IMR-90 (cell line): ENCODE data around the gene GCLC. TPM values are rescaled to one million over a fixed set of nuclear protein-coding genes. Genes with fewer than 3 reads are reported as not detected.

Experiments
- ATAC-seq: fragments of 200-7000 bp; cut with Tn5 transposase; 2 replicates; pipeline ENCODE4 v1.9.1; 2020; ENCODE audit warnings: low read depth, mild to moderate bottlenecking, moderate library complexity
- BruUV-seq: library from RNA; stranded (reverse); fragments of 400-500 nt; replicated peaks from 2 replicates; lab custom pipeline; 2021; lab: Mats Ljungman, UMichigan
- CTCF ChIA-PET: fragments of 300-600 bp; formaldehyde crosslinking; extraction: SDS; loops from one replicate; lab custom pipeline; 2021; ENCODE audit warnings: antibody characterized with exemption; lab: Yijun Ruan, JAX
- POLR2A ChIA-PET: fragments of 300-600 bp; sonication (Branson Sonifier 250); formaldehyde crosslinking; loops from one replicate; lab custom pipeline; 2022; ENCODE audit warnings: antibody characterized with exemption; ENCODE audit not compliant: unreplicated experiment; lab: Charles Lee
- DNase-seq: peaks from one replicate; pipeline ENCODE4 v3.0.0; 2013
- H2AFZ ChIP-seq: replicated peaks from 2 replicates; pipeline ENCODE3; 2013; ENCODE audit warnings: low read length, mild to moderate bottlenecking; ENCODE audit not compliant: poor library complexity
- H2AK5ac ChIP-seq: 2 replicates; pipeline ENCODE4 v1.6.1; 2013; ENCODE audit warnings: low read depth, low read length, inconsistent platforms
- H2AK9ac ChIP-seq: replicated peaks from 2 replicates; pipeline ENCODE3; 2013; ENCODE audit warnings: mild to moderate bottlenecking, low read depth, low read length, moderate library complexity; ENCODE audit not compliant: poor library complexity
- H2BK120ac ChIP-seq: 2 replicates; pipeline ENCODE4 v1.6.1; 2013; ENCODE audit warnings: low read depth, low read length, inconsistent platforms
- H2BK15ac ChIP-seq: 3 replicates; pipeline ENCODE4 v1.6.1; 2013; ENCODE audit warnings: low read depth, low read length, inconsistent platforms
- H2BK20ac ChIP-seq: 2 replicates; pipeline ENCODE4 v1.6.1; 2013; ENCODE audit warnings: low read depth, mild to moderate bottlenecking, inconsistent platforms, low read length, moderate library complexity
- H2BK5ac ChIP-seq: 2 replicates; pipeline ENCODE4 v1.6.1; 2013; ENCODE audit warnings: mild to moderate bottlenecking, low read depth, low read length, inconsistent platforms; ENCODE audit not compliant: poor library complexity, severe bottlenecking
- H3K14ac ChIP-seq: replicated peaks from 2 replicates; pipeline ENCODE4 v1.6.1; 2013; ENCODE audit warnings: low read depth, low read length, inconsistent platforms
- H3K18ac ChIP-seq: 2 replicates; pipeline ENCODE4 v1.6.1; 2013; ENCODE audit warnings: low read depth, low read length, control low read depth
- H3K23ac ChIP-seq: 2 replicates; pipeline ENCODE4 v1.6.1; 2013; ENCODE audit warnings: low read depth, low read length, inconsistent platforms
- H3K27ac ChIP-seq: 2 replicates; pipeline ENCODE4 v1.5.1; 2013; ENCODE audit warnings: mild to moderate bottlenecking, control low read depth, low read length; ENCODE audit not compliant: insufficient read depth
- H3K27me3 ChIP-seq: 2 replicates; pipeline ENCODE4 v1.6.1; 2013; ENCODE audit warnings: low read length; ENCODE audit not compliant: control insufficient read depth, insufficient read depth
- H3K36me3 ChIP-seq: 2 replicates; pipeline ENCODE4 v1.6.1; 2013; ENCODE audit warnings: low read length, mixed read lengths; ENCODE audit not compliant: control insufficient read depth, insufficient read depth
- H3K4ac ChIP-seq: 2 replicates; pipeline ENCODE4 v1.6.1; 2013; ENCODE audit warnings: low read depth, low read length, inconsistent platforms
- H3K4me1 ChIP-seq: 2 replicates; pipeline ENCODE4 v1.6.1; 2013; ENCODE audit warnings: low read length, mixed read lengths; ENCODE audit not compliant: control insufficient read depth, insufficient read depth
- H3K4me2 ChIP-seq: 2 replicates; pipeline ENCODE4 v1.6.1; 2013; ENCODE audit warnings: low read depth, mild to moderate bottlenecking, control low read depth, low read length, moderate library complexity
- H3K4me3 ChIP-seq: 2 replicates; pipeline ENCODE4 v1.5.1; 2013; ENCODE audit warnings: low read depth, mild to moderate bottlenecking, control low read depth, low read length, moderate library complexity; ENCODE audit not compliant: insufficient read depth
- H3K56ac ChIP-seq: 2 replicates; pipeline ENCODE4 v1.6.1; 2013; ENCODE audit warnings: low read length, inconsistent platforms; ENCODE audit not compliant: insufficient read depth; ENCODE audit errors: extremely low read depth
- H3K79me1 ChIP-seq, 2 experiments: 2 replicates each; pipeline ENCODE4 v1.6.1; 2013; ENCODE audit warnings: low read length in 2 of 2, inconsistent platforms in 1 of 2, low read depth in 1 of 2
- H3K9ac ChIP-seq: 2 replicates; pipeline ENCODE4 v1.6.1; 2013; ENCODE audit warnings: low read depth, low read length, control low read depth
- H3K9me1 ChIP-seq: 2 replicates; pipeline ENCODE4 v1.6.1; 2013; ENCODE audit warnings: low read length, inconsistent platforms; ENCODE audit not compliant: insufficient read depth
- H3K9me3 ChIP-seq: 2 replicates; pipeline ENCODE4 v1.6.1; 2013; ENCODE audit warnings: low read length; ENCODE audit not compliant: control insufficient read depth, insufficient read depth
- H4K20me1 ChIP-seq: 2 replicates; pipeline ENCODE4 v1.6.1; 2013; ENCODE audit warnings: low read length, inconsistent platforms; ENCODE audit not compliant: insufficient read depth
- H4K5ac ChIP-seq: 2 replicates; pipeline ENCODE4 v1.6.1; 2013; ENCODE audit warnings: mild to moderate bottlenecking, low read depth, low read length, control low read depth
- H4K8ac ChIP-seq, 2 experiments: 2 replicates each; pipeline ENCODE4 v1.6.1; 2013; ENCODE audit warnings: low read depth in 2 of 2, low read length in 2 of 2, control low read depth in 1 of 2, inconsistent platforms in 1 of 2
- H4K91ac ChIP-seq: 2 replicates; pipeline ENCODE4 v1.6.1; 2013; ENCODE audit warnings: low read depth, low read length, inconsistent platforms; ENCODE audit not compliant: insufficient read depth
- BHLHE40 ChIP-seq: fragments of 150-350 bp; IDR thresholded peaks from 2 replicates; pipeline ENCODE4 v1.6.1; 2016; ENCODE audit warnings: mild to moderate bottlenecking, low read depth, low read length
- CEBPB ChIP-seq: IDR thresholded peaks from 2 replicates; pipeline ENCODE4 v1.6.1; 2012; ENCODE audit warnings: low read depth, low read length, improper control_type of control experiment
- CHD1 ChIP-seq: IDR thresholded peaks from 2 replicates; pipeline ENCODE4 v1.6.1; 2012; ENCODE audit warnings: low read depth, low read length, improper control_type of control experiment
- FOS ChIP-seq: fragments of 150-350 bp; IDR thresholded peaks from 2 replicates; pipeline ENCODE4 v1.6.1; 2016; ENCODE audit warnings: low read depth, low read length
- MAFK ChIP-seq: IDR thresholded peaks from 2 replicates; pipeline ENCODE4 v1.6.1; 2012; ENCODE audit warnings: low read depth, low read length, improper control_type of control experiment
- MAZ ChIP-seq: IDR thresholded peaks from 2 replicates; pipeline ENCODE4 v1.6.1; 2012; ENCODE audit warnings: low read depth, mild to moderate bottlenecking, low read length, improper control_type of control experiment, moderate library complexity, borderline replicate concordance
- MXI1 ChIP-seq: IDR thresholded peaks from 2 replicates; pipeline ENCODE4 v1.6.1; 2012; ENCODE audit warnings: low read depth, mild to moderate bottlenecking, low read length, moderate library complexity, borderline replicate concordance
- NFE2L2 ChIP-seq: fragments of 150-350 bp; IDR thresholded peaks from 2 replicates; pipeline ENCODE4 v1.6.1; 2016; ENCODE audit warnings: low read depth, mild to moderate bottlenecking, low read length
- POLR2A ChIP-seq: IDR thresholded peaks from 2 replicates; pipeline ENCODE4 v1.6.1; 2012; ENCODE audit warnings: mild to moderate bottlenecking, low read depth, low read length
- RAD21 ChIP-seq: IDR thresholded peaks from 2 replicates; pipeline ENCODE4 v1.6.1; 2012; ENCODE audit warnings: low read length, improper control_type of control experiment
- RCOR1 ChIP-seq: IDR thresholded peaks from 2 replicates; pipeline ENCODE4 v1.6.1; 2012; ENCODE audit warnings: mild to moderate bottlenecking, low read length, improper control_type of control experiment; ENCODE audit not compliant: insufficient replicate concordance
- RFX5 ChIP-seq: IDR thresholded peaks from 2 replicates; pipeline ENCODE4 v1.8.0; 2012; ENCODE audit warnings: low read depth, mild to moderate bottlenecking, low read length, moderate library complexity
- SMC3 ChIP-seq: fragments of 150-350 bp; IDR thresholded peaks from 2 replicates; pipeline ENCODE4 v1.6.1; 2016; ENCODE audit warnings: low read depth, mild to moderate bottlenecking, antibody characterized with exemption, low read length, moderate library complexity
- WGBS, 2 experiments: methylation state at CpG; one replicate each; pipeline versions ENCODE4 v1.1.5 to v1.1.7; 2013; ENCODE audit warnings: missing lambda C conversion rate in 2 of 2; ENCODE audit not compliant: insufficient read length in 1 of 2; ENCODE audit errors: extremely low coverage in 2 of 2; 5-methylcytosine and 5-hydroxymethylcytosine counted together
- dilution Hi-C: fragments of 300-500 bp; cut with HindIII; formaldehyde crosslinking; loops from one replicate; pipeline ENCODE4 v1.14.3; 2018; ENCODE audit warnings: low sequenced_read_pairs; ENCODE audit not compliant: unreplicated experiment
- in situ Hi-C: fragments of 300-500 bp; cut with MboI; formaldehyde crosslinking; loops from 3 replicates; pipeline ENCODE4 v1.14.3; 2019; ENCODE audit warnings: low sequenced_read_pairs, inconsistent platforms, mixed read lengths
- intact Hi-C: fragments of 100-400 bp; cut with micrococcal nuclease; formaldehyde crosslinking; loops from 2 replicates; pipeline ENCODE4 v1.10.0; 2022
- polyA plus RNA-seq, 3 experiments: library from polyadenylated mRNA; depleted of rRNA; stranded (reverse); fragments of >200 nt; gene quantifications; 2 replicates each; pipeline ENCODE4 v1.2.3, GENCODE V29; 2012; ENCODE audit warnings: low replicate concordance in 1 of 3
- total RNA-seq: library from RNA; depleted of rRNA; stranded (reverse); fragments of >200 nt; gene quantifications from 2 replicates; pipeline ENCODE4 v1.2.3, GENCODE V29; 2012
- TF ChIP-seq, protein P1 (sequence below): conservative IDR thresholded peaks from 2 replicates; pipeline ENCODE4 v1.5.1; 2012; ENCODE audit warnings: mild to moderate bottlenecking, low read depth, low read length, improper control_type of control experiment
- TF ChIP-seq, protein P2 (sequence below): fragments of 150-350 bp; IDR thresholded peaks from 2 replicates; pipeline ENCODE4 v1.6.1; 2017; ENCODE audit warnings: mild to moderate bottlenecking, antibody characterized with exemption, low read length, low read depth
- TF ChIP-seq, protein P3 (sequence below): fragments of 150-350 bp; IDR thresholded peaks from 2 replicates; pipeline ENCODE4 v1.6.1; 2016; ENCODE audit warnings: low read depth, mild to moderate bottlenecking, low read length, moderate library complexity, borderline replicate concordance

GCLC gene
- total and polyA plus RNA-seq, 2 of the 4 experiments (the other 2 are of a cell fraction): 14.2 to 24.2 TPM

DNA sequence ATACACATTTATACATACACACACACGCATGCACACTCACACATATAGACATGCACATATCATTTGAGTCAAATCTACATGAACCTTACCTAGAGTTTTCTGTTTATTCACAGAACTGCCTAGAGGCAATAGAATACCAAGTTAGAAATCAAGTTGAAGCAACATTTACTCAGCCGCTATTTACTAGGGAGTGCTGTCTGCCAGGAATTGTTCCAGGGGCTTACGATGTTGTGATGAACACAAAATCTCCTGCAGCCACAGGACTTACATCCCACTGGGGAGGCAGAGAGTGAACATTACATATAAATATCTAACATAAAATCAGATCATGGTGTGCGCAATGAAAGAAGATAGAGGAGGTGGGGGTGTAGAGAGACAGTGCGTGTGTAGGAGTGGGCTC is 80.4 kb downstream of the GCLC start:
- no peak overlapping the region for H4K8ac ChIP-seq
- H3K4me1 ChIP-seq: peaks cover 10% of the 10 kb centered on the region; the same call in 1 of the 2 replicates
- no peak overlapping the region for H3K56ac ChIP-seq
- ChIA-PET CTCF (no interaction called here), POLR2A (no interaction called here)
- H3K79me1 ChIP-seq: no peaks in the 10 kb centered on the region
- 0 out of 2 replicates have a peak, but pooled peaks cover 9% of the 10 kb centered on the region for H3K9me1 ChIP-seq
- H2AFZ ChIP-seq: no peak overlapping the region
- no peak overlapping the region for H2BK5ac ChIP-seq
- H3K23ac ChIP-seq: no peak overlapping the region
- no peak overlapping the region for H3K9ac ChIP-seq
- no peak overlapping the region for H3K4me2 ChIP-seq
- H3K4ac ChIP-seq: no peak overlapping the region
- DNase-seq: no peak
- no peaks in the 10 kb centered on the region for H3K9me3 ChIP-seq
- no TSS peak for BruUV-seq
- intact Hi-C loops: no loop called here
- no peak overlapping the region for H2AK5ac ChIP-seq
- WGBS, 2 experiments: 80% methylated on average over 2 of the region's 5 CpGs; no CpG with 5 or more reads in 1 of the 2 experiments
- H3K36me3 ChIP-seq: no peaks in the 10 kb centered on the region
- no peak for ATAC-seq
- H2BK15ac ChIP-seq: no peak overlapping the region
- no peak overlapping the region; the same call in 1 of the 2 replicates for H3K14ac ChIP-seq
- H3K18ac ChIP-seq: no peak overlapping the region
- H2AK9ac ChIP-seq: no peak overlapping the region
- no peak overlapping the region for H2BK20ac ChIP-seq
- no peak overlapping the region for H4K91ac ChIP-seq
- no peak overlapping the region for H2BK120ac ChIP-seq
- no peak overlapping the region for H3K4me3 ChIP-seq
- H3K27me3 ChIP-seq: peaks cover 4% of the 10 kb centered on the region; the same call in 1 of the 2 replicates
- no peak overlapping the region for H4K5ac ChIP-seq
- in situ Hi-C loops: no loop called here
- TF ChIP-seq FOS (no peak), RFX5 (no peak), NFE2L2 (no peak), BHLHE40 (no peak), POLR2A (no peak), CHD1 (no peak), SMC3 (no peak), RAD21 (no peak), MAFK (no peak), MXI1 (no peak), CEBPB (no peak), RCOR1 (no peak), MAZ (no peak)
- TF ChIP-seq, protein P1, sequence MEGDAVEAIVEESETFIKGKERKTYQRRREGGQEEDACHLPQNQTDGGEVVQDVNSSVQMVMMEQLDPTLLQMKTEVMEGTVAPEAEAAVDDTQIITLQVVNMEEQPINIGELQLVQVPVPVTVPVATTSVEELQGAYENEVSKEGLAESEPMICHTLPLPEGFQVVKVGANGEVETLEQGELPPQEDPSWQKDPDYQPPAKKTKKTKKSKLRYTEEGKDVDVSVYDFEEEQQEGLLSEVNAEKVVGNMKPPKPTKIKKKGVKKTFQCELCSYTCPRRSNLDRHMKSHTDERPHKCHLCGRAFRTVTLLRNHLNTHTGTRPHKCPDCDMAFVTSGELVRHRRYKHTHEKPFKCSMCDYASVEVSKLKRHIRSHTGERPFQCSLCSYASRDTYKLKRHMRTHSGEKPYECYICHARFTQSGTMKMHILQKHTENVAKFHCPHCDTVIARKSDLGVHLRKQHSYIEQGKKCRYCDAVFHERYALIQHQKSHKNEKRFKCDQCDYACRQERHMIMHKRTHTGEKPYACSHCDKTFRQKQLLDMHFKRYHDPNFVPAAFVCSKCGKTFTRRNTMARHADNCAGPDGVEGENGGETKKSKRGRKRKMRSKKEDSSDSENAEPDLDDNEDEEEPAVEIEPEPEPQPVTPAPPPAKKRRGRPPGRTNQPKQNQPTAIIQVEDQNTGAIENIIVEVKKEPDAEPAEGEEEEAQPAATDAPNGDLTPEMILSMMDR: no peak
- TF ChIP-seq, protein P2, sequence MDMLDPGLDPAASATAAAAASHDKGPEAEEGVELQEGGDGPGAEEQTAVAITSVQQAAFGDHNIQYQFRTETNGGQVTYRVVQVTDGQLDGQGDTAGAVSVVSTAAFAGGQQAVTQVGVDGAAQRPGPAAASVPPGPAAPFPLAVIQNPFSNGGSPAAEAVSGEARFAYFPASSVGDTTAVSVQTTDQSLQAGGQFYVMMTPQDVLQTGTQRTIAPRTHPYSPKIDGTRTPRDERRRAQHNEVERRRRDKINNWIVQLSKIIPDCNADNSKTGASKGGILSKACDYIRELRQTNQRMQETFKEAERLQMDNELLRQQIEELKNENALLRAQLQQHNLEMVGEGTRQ: no peak
- TF ChIP-seq, protein P3, sequence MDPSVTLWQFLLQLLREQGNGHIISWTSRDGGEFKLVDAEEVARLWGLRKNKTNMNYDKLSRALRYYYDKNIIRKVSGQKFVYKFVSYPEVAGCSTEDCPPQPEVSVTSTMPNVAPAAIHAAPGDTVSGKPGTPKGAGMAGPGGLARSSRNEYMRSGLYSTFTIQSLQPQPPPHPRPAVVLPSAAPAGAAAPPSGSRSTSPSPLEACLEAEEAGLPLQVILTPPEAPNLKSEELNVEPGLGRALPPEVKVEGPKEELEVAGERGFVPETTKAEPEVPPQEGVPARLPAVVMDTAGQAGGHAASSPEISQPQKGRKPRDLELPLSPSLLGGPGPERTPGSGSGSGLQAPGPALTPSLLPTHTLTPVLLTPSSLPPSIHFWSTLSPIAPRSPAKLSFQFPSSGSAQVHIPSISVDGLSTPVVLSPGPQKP: no peak
- dilution Hi-C loops: no loop called here
- no peak overlapping the region; the same call in 1 of the 2 replicates for H3K27ac ChIP-seq
- no peaks in the 10 kb centered on the region for H4K20me1 ChIP-seq
